ENCODE data around the gene SLC52A3.

SLC52A3 gene

DNA sequence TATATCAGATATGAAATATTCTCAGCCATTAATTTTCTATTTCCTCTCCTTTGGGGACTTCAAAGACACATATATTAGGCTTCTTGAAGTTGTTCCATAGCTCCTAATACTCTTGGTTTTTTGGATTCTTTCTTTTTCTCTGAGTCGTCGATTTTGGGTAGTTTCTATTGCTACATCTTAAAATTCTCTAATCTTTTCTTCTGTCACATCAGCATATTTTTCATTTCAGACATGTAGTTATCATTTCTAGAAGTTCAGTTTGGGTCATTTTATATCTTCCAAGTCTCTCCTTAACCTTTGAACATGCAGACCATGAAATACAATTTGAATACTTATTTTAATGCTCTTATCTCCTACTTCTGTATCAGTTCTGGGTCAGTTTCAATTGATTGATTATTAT lies 53.8 kb downstream of the SLC52A3 start:
- Histone ChIP-seq H3K36me3 (ENCODE audit: control insufficient read depth, insufficient read depth, low read length) (no peaks in the 10 kb centered on the region), H3K4me3 (ENCODE audit: low read depth, low read length) (no peak overlapping the region), H3K4me1 (ENCODE audit: control insufficient read depth, insufficient read depth, low read length) (no peaks in the 10 kb centered on the region), H3K9ac (ENCODE audit: low read depth, low read length) (no peak overlapping the region), H3K27me3 (ENCODE audit: control insufficient read depth, insufficient read depth, low read length) (peaks cover 9% of the 10 kb centered on the region), H3K27ac (ENCODE audit: low read depth, low read length) (no peak overlapping the region), H3K9me3 (ENCODE audit: control insufficient read depth, insufficient read depth, low read length) (no peaks in the 10 kb centered on the region)

DNA sequence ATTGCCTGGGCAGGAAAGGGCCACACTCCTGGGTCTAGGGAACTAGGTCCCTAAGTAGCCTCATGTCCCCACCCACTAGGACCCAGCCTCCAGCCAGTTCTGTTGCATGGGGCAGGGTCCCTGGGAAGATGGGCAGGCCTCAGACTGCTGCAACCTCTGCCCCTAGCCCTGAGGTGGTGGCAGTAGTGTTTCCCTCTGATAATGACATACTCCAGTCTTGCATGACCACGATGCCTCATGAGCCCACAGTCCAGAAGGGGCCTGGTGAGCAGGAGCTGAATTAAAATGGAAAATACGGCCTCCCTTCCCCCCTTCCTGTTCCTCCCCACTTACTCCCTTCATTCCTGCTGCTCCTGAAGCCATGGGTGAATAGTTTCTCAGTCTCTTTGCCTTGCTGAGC lies 56.7 kb downstream of the SLC52A3 start:
- no peaks in the 10 kb centered on the region for H3K36me3 ChIP-seq (ENCODE audit: control insufficient read depth, insufficient read depth, low read length)
- H3K9me3 ChIP-seq (ENCODE audit: control insufficient read depth, insufficient read depth, low read length), result peaks cover 6% of the 10 kb centered on the region
- peaks cover 19% of the 10 kb centered on the region for H3K27me3 ChIP-seq (ENCODE audit: control insufficient read depth, insufficient read depth, low read length)
- no peak overlapping the region for H3K27ac ChIP-seq (ENCODE audit: low read depth, low read length)
- no peaks in the 10 kb centered on the region for H3K4me1 ChIP-seq (ENCODE audit: control insufficient read depth, insufficient read depth, low read length)
- H3K4me3 ChIP-seq (ENCODE audit: low read depth, low read length), result no peak overlapping the region
- H3K9ac ChIP-seq (ENCODE audit: low read depth, low read length), result no peak overlapping the region

DNA sequence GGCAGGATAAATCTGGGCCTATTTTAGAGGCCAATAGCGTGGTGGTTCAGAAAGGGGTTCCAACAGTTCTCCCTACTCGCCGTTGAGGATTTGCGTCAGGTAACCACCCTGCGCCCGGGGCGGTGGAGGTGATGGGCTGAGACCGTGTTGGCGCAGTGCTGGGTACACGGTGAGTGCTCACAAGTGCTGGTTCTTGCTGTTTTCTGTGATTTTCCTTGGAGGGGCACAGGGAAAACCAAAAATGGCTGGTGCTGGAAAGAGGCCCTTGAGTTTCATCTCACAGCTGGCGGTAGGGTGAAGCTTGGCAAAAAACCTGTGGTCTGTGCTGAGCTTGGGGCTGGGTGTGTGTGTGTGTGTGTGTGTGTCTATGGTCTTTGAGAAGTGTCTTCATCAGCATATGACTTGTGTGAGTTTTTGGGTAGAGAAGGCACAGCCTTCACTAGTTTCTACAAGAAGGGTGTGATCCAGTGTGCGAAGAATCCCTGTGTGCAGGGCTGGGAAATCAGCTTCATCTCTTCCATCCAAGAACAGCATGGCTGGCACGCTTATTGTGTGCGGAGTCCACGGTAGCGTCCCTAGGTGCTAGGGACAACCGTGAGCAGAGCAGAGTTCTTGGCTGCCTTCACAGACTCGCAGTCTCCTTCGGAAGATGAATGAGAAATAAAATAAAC lies 57.4 kb downstream of the SLC52A3 start:
- no peak overlapping the region for H3K4me3 ChIP-seq (ENCODE audit: low read depth, low read length)
- H3K4me1 ChIP-seq (ENCODE audit: control insufficient read depth, insufficient read depth, low read length), result no peaks in the 10 kb centered on the region
- no peak overlapping the region for H3K9ac ChIP-seq (ENCODE audit: low read depth, low read length)
- no peak overlapping the region for H3K27ac ChIP-seq (ENCODE audit: low read depth, low read length)
- H3K27me3 ChIP-seq (ENCODE audit: control insufficient read depth, insufficient read depth, low read length), result peaks cover 19% of the 10 kb centered on the region
- no peaks in the 10 kb centered on the region for H3K36me3 ChIP-seq (ENCODE audit: control insufficient read depth, insufficient read depth, low read length)
- H3K9me3 ChIP-seq (ENCODE audit: control insufficient read depth, insufficient read depth, low read length), result peaks cover 6% of the 10 kb centered on the region

All from HUES48 (cell line).